Lung (tissue), 12 donors: ENCODE results near the gene LOXL1. TPM values are rescaled to one million over a fixed set of nuclear protein-coding genes. Genes with fewer than 3 reads are reported as not detected.
A peak's percentile ranks its signal among the peaks of the same experiment; 100 is the strongest.

Experiments
- ATAC-seq: fragments of 200-7000 bp; cut with Tn5 transposase; one replicate; pipeline ENCODE4 v1.9.1; 2020; ENCODE audit warnings: moderate number of reproducible peaks; ENCODE audit not compliant: insufficient read depth, low FRiP score
- DNase-seq, 3 donors: peaks; one replicate each; pipeline ENCODE4 v3.0.0-alpha.2; 2013 to 2017
- H3K27ac ChIP-seq, 2 donors: one replicate each; pipeline ENCODE4 v1.5.1; 2013; ENCODE audit warnings: mild to moderate bottlenecking in 2 of 2, moderate library complexity in 2 of 2, control low read depth in 1 of 2, inconsistent platforms in 1 of 2, low read depth in 1 of 2, low read length in 1 of 2
- H3K27me3 ChIP-seq, 3 donors: one replicate each; pipeline ENCODE4 v1.5.1; 2013; ENCODE audit warnings: low read length in 2 of 3; ENCODE audit not compliant: control insufficient read depth in 3 of 3, insufficient read depth in 3 of 3
- H3K36me3 ChIP-seq, 4 donors: one replicate each; pipeline ENCODE4 v1.5.1; 2013; ENCODE audit warnings: low read length in 4 of 4, mild to moderate bottlenecking in 1 of 4, moderate library complexity in 1 of 4; ENCODE audit not compliant: control insufficient read depth in 4 of 4, insufficient read depth in 4 of 4
- H3K4me1 ChIP-seq, 5 donors: one replicate each; pipeline ENCODE4 v1.5.1; 2013; ENCODE audit warnings: low read length in 5 of 5, mild to moderate bottlenecking in 2 of 5, moderate library complexity in 1 of 5; ENCODE audit not compliant: control insufficient read depth in 5 of 5, insufficient read depth in 5 of 5
- H3K4me3 ChIP-seq: one replicate; pipeline ENCODE4 v1.5.1; 2013; ENCODE audit warnings: mild to moderate bottlenecking, control low read depth, moderate library complexity
- H3K9ac ChIP-seq, 2 donors: one replicate each; pipeline ENCODE4 v1.5.1; 2013; ENCODE audit warnings: low read length in 2 of 2, control low read depth in 1 of 2; ENCODE audit not compliant: insufficient read depth in 1 of 2
- H3K9me3 ChIP-seq, 4 donors: one replicate each; pipeline ENCODE4 v1.5.1; 2013; ENCODE audit warnings: low read length in 3 of 4, mild to moderate bottlenecking in 1 of 4, moderate library complexity in 1 of 4; ENCODE audit not compliant: control insufficient read depth in 4 of 4, insufficient read depth in 3 of 4
- CTCF ChIP-seq: IDR thresholded peaks from 2 replicates; pipeline ENCODE4 v1.5.1; 2012; ENCODE audit warnings: mild to moderate bottlenecking; ENCODE audit errors: control extremely low read depth, extremely low read depth
- WGBS, 2 donors: extraction: QIAGEN DNeasy Blood & Tissue Kit; methylation state at CpG; one replicate each; pipeline ENCODE4 v1.1.7; 2013; 5-methylcytosine and 5-hydroxymethylcytosine counted together
- polyA plus RNA-seq, 2 donors: library from polyadenylated mRNA; stranded (reverse); fragments of 200-250 nt; gene quantifications; one replicate each; pipeline ENCODE4 v1.2.1, GENCODE V29; 2013
- total RNA-seq, 2 donors: library from RNA; depleted of rRNA in 1 of 2; stranded (reverse); fragments of >200 nt in 1 of 2; gene quantifications; one replicate each; pipeline ENCODE4 v1.2.1, GENCODE V29; 2014 to 2021
- donor health status: control.
- donor health status: control.
- donor health status: Bipolar disorder and iron deficiency.
- donor health status: healthy.
- donor health status: DM: yes; HTN: yes; CAD: no.

The LOXL1 gene
- total and polyA plus RNA-seq, 4 donors = 9.4 to 25.3 (median 14.3) TPM

GRCh38 chr15:73941871-73942635 lies 15.8 kb downstream of the LOXL1 start:
- ATAC-seq = no peak

GRCh38 chr15:73942751-73943270 lies 16.5 kb downstream of the LOXL1 start:
- DNase-seq (no peak), ATAC-seq (no peak)
- Histone ChIP-seq H3K4me3 (no peak overlapping the region), H3K27me3 (no peaks in the 10 kb centered on the region), H3K4me1 (peaks cover 0 to 31% (median 10%) of the 10 kb centered on the region in 5 donors), H3K9ac (no peak overlapping the region), H3K9me3 (no peaks in the 10 kb centered on the region), H3K27ac (no peak overlapping the region), H3K36me3 (peaks cover 0 to 23% (median 2%) of the 10 kb centered on the region in 4 donors)
- 76 to 93% methylated on average over 6 of the region's 6 CpGs for WGBS, 2 donors
- TF ChIP-seq CTCF = no peak

More at GRCh38 chr15:73941871-73942635, 15.8 kb downstream of the LOXL1 start:
- 75 to 77% methylated on average over 10 of the region's 10 CpGs for WGBS, 2 donors
- TF ChIP-seq CTCF = no peak
- Histone ChIP-seq H3K27me3 (no peaks in the 10 kb centered on the region), H3K36me3 (peaks cover 0 to 17% (median under 1%) of the 10 kb centered on the region in 4 donors), H3K27ac (no peak overlapping the region), H3K9me3 (no peaks in the 10 kb centered on the region), H3K4me1 (peaks cover 0 to 32% (median 11%) of the 10 kb centered on the region in 5 donors), H3K9ac (no peak overlapping the region), H3K4me3 (no peak overlapping the region)
- no peak for DNase-seq

GRCh38 chr15:73944161-73945129 lies 18.2 kb downstream of the LOXL1 start:
- peaks cover 0 to 32% (median 7%) of the 10 kb centered on the region in 4 donors for H3K36me3 ChIP-seq
- WGBS, 2 donors = 68 to 71% methylated on average over 13 of the region's 13 CpGs
- no peaks in the 10 kb centered on the region for H3K9me3 ChIP-seq
- no peak for ATAC-seq
- H3K4me3 ChIP-seq = no peak overlapping the region
- H3K4me1 ChIP-seq = peaks cover 0 to 25% (median 10%) of the 10 kb centered on the region in 5 donors
- peak in 1 of 3 donors; percentile 28 for DNase-seq
- H3K27me3 ChIP-seq = no peaks in the 10 kb centered on the region
- no peak for TF ChIP-seq CTCF
- H3K27ac ChIP-seq = no peak overlapping the region
- no peak overlapping the region for H3K9ac ChIP-seq
